Ovary (tissue), 9 donors: ENCODE data around the gene HOXB3. TPM values are rescaled to one million over a fixed set of nuclear protein-coding genes. Genes with fewer than 3 reads are reported as not detected.
A peak's percentile ranks its signal among the peaks of the same experiment; 100 is the strongest.

Experiments
- DNase-seq, 5 donors: peaks; one replicate each; pipeline ENCODE4 v3.0.0-alpha.2; 2019 to 2020
- H3K27ac ChIP-seq, 2 donors: fragments of 200-600 bp; one replicate each; pipeline versions ENCODE4 v1.5.1 to v1.8.0; 2019 to 2022
- H3K27me3 ChIP-seq: fragments of 200-600 bp; one replicate; pipeline ENCODE4 v1.8.0; 2022
- H3K36me3 ChIP-seq: fragments of 200-600 bp; sonication (generic); one replicate; pipeline ENCODE4 v1.5.1; 2019
- H3K4me1 ChIP-seq: one replicate; pipeline ENCODE4 v1.8.1; 2013; ENCODE audit warnings: mild to moderate bottlenecking, moderate library complexity; ENCODE audit not compliant: insufficient read depth
- H3K4me3 ChIP-seq: fragments of 200-600 bp; sonication (generic); one replicate; pipeline ENCODE4 v1.5.1; 2017
- H3K9me3 ChIP-seq, 2 donors: fragments of 200-600 bp in 1 of 2; sonication (generic) in 1 of 2; one replicate each; pipeline versions ENCODE4 v1.5.1 to v1.8.1; 2013 to 2019; ENCODE audit warnings: mild to moderate bottlenecking in 1 of 2, moderate library complexity in 1 of 2
- EP300 ChIP-seq: sonication (generic); formaldehyde crosslinking; IDR thresholded peaks from one replicate; pipeline ENCODE4 v1.6.1; 2017; ENCODE audit warnings: antibody characterized with exemption
- POLR2A ChIP-seq: fragments of 450-650 bp; IDR thresholded peaks from one replicate; pipeline ENCODE4 v1.6.1; 2017; ENCODE audit warnings: antibody characterized with exemption, mild to moderate bottlenecking, moderate library complexity
- WGBS, 3 donors: extraction: QIAGEN DNeasy Blood & Tissue Kit in 1 of 3; methylation state at CpG; one replicate each; pipeline versions ENCODE4 v1.1.5 to v1.1.7; 2013 to 2017; 5-methylcytosine and 5-hydroxymethylcytosine counted together
- intact Hi-C, 4 donors: fragments of 100-400 bp; cut with DNase I; formaldehyde crosslinking; loops; one replicate each; pipeline versions ENCODE4 v1.11.0 to v1.15.1; 2022 to 2023
- polyA plus RNA-seq, 2 donors: library from polyadenylated mRNA; stranded (reverse); fragments of 200-250 nt in 1 of 2; fragments of 350-450 nt in 1 of 2; fragmentation: Illumina TruSeq in 1 of 2; extraction: RNeasy Lipid Tissue Mini Kit (QIAGEN cat#74804) in 1 of 2; gene quantifications; one replicate each; pipeline ENCODE4 v1.2.3, GENCODE V29; 2013 to 2014
- total RNA-seq, 7 donors: library from RNA; depleted of rRNA in 2 of 7; stranded (reverse); fragments of >200 nt in 2 of 7; fragmentation: NEBNext Ultra II Directional in 3 of 7; extraction: Animal tissue kit (Norgen Biotek cat#: 25700) in 3 of 7; gene quantifications; one replicate each; pipeline versions ENCODE4 v1.1.0 to v1.2.4, GENCODE V29; 2016 to 2023
- TF ChIP-seq, protein P1 (sequence below), 3 donors: fragments of 450-650 bp in 2 of 3; fragments of 200-600 bp in 1 of 3; IDR thresholded peaks; one replicate each; pipeline versions ENCODE4 v1.5.1 to v1.8.0; 2016 to 2022; ENCODE audit warnings: antibody characterized with exemption in 3 of 3, mild to moderate bottlenecking in 1 of 3
- donor health status: DM: no; HTN: no; CAD: no; lungs with moderate emphysema.
- donor health status: DM: no; HTN: no; CAD: no.
- donor health status: Bipolar disorder and iron deficiency.
- donor health status: DM: yes; HTN: yes; CAD: no.
- donor health status: DM: no; HTN: no; CAD: no.
- donor health status: DM: yes; HTN: yes; CAD: no.

The HOXB3 gene
- total and polyA plus RNA-seq, 9 donors = 0.43 to 10.7 (median 2.7) TPM

GRCh38 chr17:48604770-48605329, 14.8 kb upstream of the HOXB3 start, which contains the start of gene HOXB6:
Gene HOXB6, minus strand, starts transcription at chr17:48604986. Its CDS starts 6,836 bp downstream, at chr17:48598150.
- H3K27me3 ChIP-seq = peaks cover 5% of the 10 kb centered on the region
- 3 to 6% (median 4%) methylated on average over 16 of the region's 16 CpGs for WGBS, 3 donors
- H3K4me3 ChIP-seq = peak within 1 kb of the TSS; percentile 29
- H3K9me3 ChIP-seq = peaks cover 0 to 18% of the 10 kb centered on the region in 2 donors
- no peaks in the 10 kb centered on the region for H3K4me1 ChIP-seq
- intact Hi-C loops = no loop called here
- TF ChIP-seq, protein P1, sequence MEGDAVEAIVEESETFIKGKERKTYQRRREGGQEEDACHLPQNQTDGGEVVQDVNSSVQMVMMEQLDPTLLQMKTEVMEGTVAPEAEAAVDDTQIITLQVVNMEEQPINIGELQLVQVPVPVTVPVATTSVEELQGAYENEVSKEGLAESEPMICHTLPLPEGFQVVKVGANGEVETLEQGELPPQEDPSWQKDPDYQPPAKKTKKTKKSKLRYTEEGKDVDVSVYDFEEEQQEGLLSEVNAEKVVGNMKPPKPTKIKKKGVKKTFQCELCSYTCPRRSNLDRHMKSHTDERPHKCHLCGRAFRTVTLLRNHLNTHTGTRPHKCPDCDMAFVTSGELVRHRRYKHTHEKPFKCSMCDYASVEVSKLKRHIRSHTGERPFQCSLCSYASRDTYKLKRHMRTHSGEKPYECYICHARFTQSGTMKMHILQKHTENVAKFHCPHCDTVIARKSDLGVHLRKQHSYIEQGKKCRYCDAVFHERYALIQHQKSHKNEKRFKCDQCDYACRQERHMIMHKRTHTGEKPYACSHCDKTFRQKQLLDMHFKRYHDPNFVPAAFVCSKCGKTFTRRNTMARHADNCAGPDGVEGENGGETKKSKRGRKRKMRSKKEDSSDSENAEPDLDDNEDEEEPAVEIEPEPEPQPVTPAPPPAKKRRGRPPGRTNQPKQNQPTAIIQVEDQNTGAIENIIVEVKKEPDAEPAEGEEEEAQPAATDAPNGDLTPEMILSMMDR (IDR thresholded peaks at IDR 0.05) = no peak
- TF ChIP-seq EP300 = no peak
- no peak for TF ChIP-seq POLR2A
- DNase-seq = no peak
- no peaks in the 10 kb centered on the region for H3K36me3 ChIP-seq
- H3K27ac ChIP-seq = no peak within 1 kb of the TSS

GRCh38 chr17:48603959-48604769, 14.1 kb upstream of the HOXB3 start:
- H3K4me3 ChIP-seq = peak overlapping the region; percentile 29
- H3K27me3 ChIP-seq = peaks cover 3% of the 10 kb centered on the region
- no peaks in the 10 kb centered on the region for H3K4me1 ChIP-seq
- DNase-seq = no peak
- no peaks in the 10 kb centered on the region for H3K36me3 ChIP-seq
- H3K9me3 ChIP-seq = peaks cover 0 to 18% of the 10 kb centered on the region in 2 donors
- no peak overlapping the region for H3K27ac ChIP-seq
- TF ChIP-seq, protein P1 (IDR thresholded peaks at IDR 0.05) = no peak
- TF ChIP-seq EP300 = no peak
- no peak for TF ChIP-seq POLR2A
- 2 to 4% (median 3%) methylated on average over 21 of the region's 21 CpGs for WGBS, 3 donors
- intact Hi-C loops = no loop called here

DNA sequence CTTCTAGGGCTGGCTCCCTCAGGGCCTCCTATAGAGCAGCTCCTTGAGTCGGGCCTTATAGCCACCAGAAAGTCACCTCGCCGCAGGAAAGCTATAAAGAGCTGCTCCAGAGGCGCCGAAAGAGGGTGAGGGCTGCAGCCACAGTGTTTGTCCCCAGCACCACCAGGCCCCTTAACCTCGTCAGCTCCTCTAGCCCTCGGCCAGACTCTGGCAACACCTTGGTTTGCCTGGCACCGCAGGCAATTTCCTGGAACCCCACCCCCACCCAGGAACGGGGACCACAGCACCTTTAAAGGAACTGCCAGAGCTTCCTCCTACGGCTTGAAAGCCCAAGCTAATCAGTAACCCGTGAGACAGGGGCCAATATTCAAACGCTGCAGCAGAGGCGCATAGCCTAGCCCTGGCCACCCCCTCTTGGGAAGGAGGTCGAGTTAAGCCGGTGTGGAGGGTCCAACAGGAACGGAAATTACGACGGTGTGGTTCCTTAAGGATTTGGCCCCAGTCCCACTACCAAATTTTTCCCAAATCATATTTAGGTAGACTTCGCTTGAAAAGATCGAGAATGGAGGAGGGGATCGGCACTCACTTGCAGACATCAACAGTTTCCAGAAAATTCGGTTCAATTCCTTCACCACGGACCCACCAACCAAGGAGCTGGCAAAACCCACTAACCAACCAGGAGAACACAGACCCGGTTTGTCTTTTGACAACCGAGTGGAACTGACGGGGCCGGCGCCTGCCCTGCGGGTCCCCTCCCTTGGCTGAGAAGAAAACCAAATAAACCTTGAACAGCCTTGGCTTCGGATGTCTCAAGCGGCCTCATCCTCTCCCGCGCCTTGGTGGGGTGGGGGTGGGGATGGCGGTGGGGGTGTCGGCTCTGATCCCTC, 11.7 kb upstream of the HOXB3 start:
- 8 to 16% (median 9%) methylated on average over 31 to 35 of the region's 35 CpGs for whole genome bisulfite sequencing, 3 donors
- H3K4me3 ChIP-seq = no peak overlapping the region
- TF ChIP-seq, protein P1 (IDR thresholded peaks at IDR 0.05) = no peak
- TF ChIP-seq EP300 (no peak), POLR2A (no peak)
- intact Hi-C loops = no loop called here
- H3K36me3 ChIP-seq = no peaks in the 10 kb centered on the region
- no peak overlapping the region for H3K27ac ChIP-seq
- H3K9me3 ChIP-seq = peaks cover 0 to 18% of the 10 kb centered on the region in 2 donors
- H3K27me3 ChIP-seq = peaks cover 3% of the 10 kb centered on the region
- H3K4me1 ChIP-seq = no peaks in the 10 kb centered on the region
- DNase-seq = no peak

- no peak overlapping the region for H3K4me3 ChIP-seq
- no peak for TF ChIP-seq POLR2A
- TF ChIP-seq, protein P1 (IDR thresholded peaks at IDR 0.05) = no peak
- no peak for TF ChIP-seq EP300
- H3K27me3 ChIP-seq = peaks cover 1% of the 10 kb centered on the region
- intact Hi-C loops = no loop called here
- no peak for DNase-seq
- 17 to 38% (median 30%) methylated on average over 4 of the region's 4 CpGs for WGBS, 3 donors
- H3K36me3 ChIP-seq = no peaks in the 10 kb centered on the region
- peaks cover 0 to 15% of the 10 kb centered on the region in 2 donors for H3K9me3 ChIP-seq
- no peaks in the 10 kb centered on the region for H3K4me1 ChIP-seq
- no peak overlapping the region for H3K27ac ChIP-seq
Measured at GRCh38 chr17:48601207-48601538, 11.1 kb upstream of the HOXB3 start.
